AG04449 (cell line): ENCODE results near the gene CDR2.
"Not testable (repeated sequence)": the region's sequence is repeated elsewhere in the genome, so short reads cannot be mapped to it uniquely, and the experiment has no call there.

Experiments
- CTCF ChIA-PET: fragments of 350-600 bp; formaldehyde crosslinking; extraction: SDS; loops from one replicate; lab custom pipeline; 2021; ENCODE audit warnings: antibody characterized with exemption; lab: Yijun Ruan, JAX
- POLR2A ChIA-PET: fragments of 400-600, 350-600 bp; formaldehyde crosslinking; extraction: SDS; loops from one replicate; lab custom pipeline; 2020; ENCODE audit warnings: antibody characterized with exemption, inconsistent platforms; lab: Yijun Ruan, JAX
- DNase-seq: peaks from one replicate; pipeline ENCODE4 v3.0.0-alpha.2; 2010; ENCODE audit warnings: low read depth, low spot score
- H3K4me3 ChIP-seq: 2 replicates; pipeline ENCODE4 v1.5.1; 2011; ENCODE audit warnings: low read depth, mild to moderate bottlenecking, control low read depth, low read length
- TF ChIP-seq, protein P1 (sequence below): IDR thresholded peaks from one replicate; pipeline ENCODE4 v1.5.1; 2011; ENCODE audit warnings: mild to moderate bottlenecking, moderate library complexity, low read length, control low read depth, inconsistent platforms; ENCODE audit not compliant: insufficient read depth; ENCODE audit errors: missing control alignments

The CDR2 gene

DNA sequence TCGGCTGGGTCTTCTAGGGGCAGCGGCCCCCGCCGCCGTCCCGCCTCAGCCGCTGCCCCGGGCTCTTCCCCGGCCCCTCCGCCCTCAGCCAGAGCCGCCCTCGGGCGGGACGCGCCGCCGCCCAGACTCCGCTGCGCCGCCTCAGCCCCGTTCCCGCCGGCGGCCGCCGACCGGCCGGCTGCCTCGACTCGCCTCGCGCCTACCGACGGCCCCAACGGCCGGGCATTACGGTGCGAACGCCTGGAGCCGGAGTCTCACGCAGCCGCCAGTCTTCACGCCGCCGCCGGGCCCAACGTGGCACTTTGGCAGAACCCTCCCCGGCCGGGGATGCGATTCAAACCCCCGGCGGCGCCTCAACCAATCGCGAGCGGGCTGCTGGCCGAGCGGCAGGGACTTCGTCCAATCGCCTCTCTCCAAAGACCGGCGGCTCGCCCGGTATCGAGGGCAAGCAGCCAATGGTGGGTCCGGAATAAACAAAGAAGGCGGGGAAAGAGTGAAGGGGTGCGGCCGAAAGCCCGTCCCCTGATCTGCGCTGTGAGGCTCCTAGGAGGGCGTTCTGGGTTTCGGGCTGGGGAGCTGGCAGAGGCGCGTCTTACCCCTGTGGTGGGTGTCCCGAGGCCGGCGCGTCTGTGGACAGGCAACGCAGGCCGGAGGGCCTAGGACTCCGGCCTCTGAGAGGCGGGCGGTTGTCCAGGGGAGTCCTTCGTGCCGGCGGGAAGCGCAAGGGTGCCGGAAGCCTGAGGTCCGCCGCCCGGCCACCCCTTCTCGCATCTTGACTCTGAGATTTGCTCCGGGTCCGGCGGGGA is at the start of gene CDR2:
CDR2 (minus strand) TSS at position 309 of the 806 bp plus-strand sequence. CDS start 310 bp downstream, outside the sequence.
- peak; percentile 73 for DNase-seq

DNA sequence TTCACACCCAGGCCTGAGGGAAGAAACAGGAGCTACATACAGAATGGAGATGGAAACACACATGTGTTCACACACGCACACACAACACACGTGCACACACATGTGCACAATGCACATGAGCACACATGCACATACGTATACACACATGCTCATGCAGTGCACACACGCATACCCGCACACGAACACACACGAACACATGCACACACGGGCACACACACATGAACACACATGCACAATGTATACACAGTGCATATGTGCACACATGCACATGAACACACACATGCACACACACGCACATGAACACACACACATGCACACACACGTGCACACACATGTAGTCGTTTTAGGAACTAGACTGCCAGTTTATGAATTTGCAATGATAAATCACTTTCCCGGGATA is 49.3 kb upstream of the CDR2 start:
- ChIA-PET CTCF (interaction anchor here (0.9 kb wide), 1 partner anchor 8 kb away, joined by 3 read pairs; no protein-coding TSS in a partner anchor), POLR2A (no interaction called here)
- H3K4me3 ChIP-seq = no peak overlapping the region
- TF ChIP-seq, protein P1, sequence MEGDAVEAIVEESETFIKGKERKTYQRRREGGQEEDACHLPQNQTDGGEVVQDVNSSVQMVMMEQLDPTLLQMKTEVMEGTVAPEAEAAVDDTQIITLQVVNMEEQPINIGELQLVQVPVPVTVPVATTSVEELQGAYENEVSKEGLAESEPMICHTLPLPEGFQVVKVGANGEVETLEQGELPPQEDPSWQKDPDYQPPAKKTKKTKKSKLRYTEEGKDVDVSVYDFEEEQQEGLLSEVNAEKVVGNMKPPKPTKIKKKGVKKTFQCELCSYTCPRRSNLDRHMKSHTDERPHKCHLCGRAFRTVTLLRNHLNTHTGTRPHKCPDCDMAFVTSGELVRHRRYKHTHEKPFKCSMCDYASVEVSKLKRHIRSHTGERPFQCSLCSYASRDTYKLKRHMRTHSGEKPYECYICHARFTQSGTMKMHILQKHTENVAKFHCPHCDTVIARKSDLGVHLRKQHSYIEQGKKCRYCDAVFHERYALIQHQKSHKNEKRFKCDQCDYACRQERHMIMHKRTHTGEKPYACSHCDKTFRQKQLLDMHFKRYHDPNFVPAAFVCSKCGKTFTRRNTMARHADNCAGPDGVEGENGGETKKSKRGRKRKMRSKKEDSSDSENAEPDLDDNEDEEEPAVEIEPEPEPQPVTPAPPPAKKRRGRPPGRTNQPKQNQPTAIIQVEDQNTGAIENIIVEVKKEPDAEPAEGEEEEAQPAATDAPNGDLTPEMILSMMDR = no peak
- DNase-seq = no peak

More for the DNA sequence above, at the start of gene CDR2:
- H3K4me3 ChIP-seq = peak within 1 kb of the TSS; percentile 81
- ChIA-PET POLR2A (interaction anchor here (1.0 to 1.9 kb wide), 4 partner anchors 13 to 23 kb away, joined by 3 to 9 read pairs (median 5); no protein-coding TSS in a partner anchor), CTCF (interaction anchor here (0.8 kb wide), 1 partner anchor 13 kb away, joined by 3 read pairs; no protein-coding TSS in a partner anchor)
- TF ChIP-seq, protein P1 = no peak

DNA sequence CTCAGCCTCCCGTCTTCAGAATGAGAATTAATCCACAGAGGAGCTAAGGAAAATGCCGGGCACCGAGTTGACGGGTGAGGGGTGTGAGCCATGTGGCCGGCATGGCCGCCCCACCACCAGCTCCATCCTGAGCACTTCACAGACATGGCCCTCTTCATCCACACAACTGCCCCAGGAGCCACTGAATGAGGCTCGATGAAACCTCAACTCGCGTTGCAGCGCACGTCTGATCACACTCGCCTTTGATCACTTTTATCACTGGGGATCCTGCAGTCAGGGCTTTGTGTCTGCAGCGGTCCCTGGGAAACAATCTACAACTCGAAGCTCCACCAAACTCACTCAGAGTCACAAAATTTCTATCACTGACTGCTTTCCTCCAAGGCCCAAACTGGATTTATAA is 46.7 kb upstream of the CDR2 start:
- no peak for DNase-seq
- POLR2A ChIA-PET = no interaction called here
- H3K4me3 ChIP-seq = no peak overlapping the region
- CTCF ChIA-PET = interaction anchor here (1.5 kb wide), 1 partner anchor 21 kb away, joined by 3 read pairs; no protein-coding TSS in a partner anchor
- TF ChIP-seq, protein P1 = no peak

DNA sequence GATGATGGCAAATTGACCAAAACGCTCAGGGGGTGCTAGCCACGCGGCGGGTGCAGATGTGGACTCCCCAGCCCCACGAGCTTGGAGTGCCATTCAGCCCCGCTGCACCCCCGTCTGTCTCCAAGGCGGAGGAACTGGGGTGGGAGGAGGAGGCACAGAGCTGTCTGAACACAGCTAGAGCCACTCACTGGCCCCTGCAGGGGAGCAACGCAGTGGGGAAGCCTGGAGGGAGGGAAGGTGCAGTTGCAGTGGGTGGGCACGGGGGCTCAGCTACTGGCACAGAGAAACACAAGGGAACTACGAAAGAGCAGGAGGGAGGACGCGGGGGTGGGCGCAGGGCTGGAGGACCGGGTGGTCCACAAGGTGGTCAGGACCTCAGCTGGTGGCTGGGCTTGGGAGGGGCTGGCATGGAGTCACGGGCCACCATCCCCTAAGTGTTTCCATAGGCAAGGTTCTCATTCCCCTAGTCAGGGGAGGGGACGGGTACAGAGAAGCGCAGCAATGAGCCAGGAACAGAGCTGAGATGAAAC is 46.3 kb upstream of the CDR2 start:
- no peak overlapping the region for H3K4me3 ChIP-seq
- POLR2A ChIA-PET = no interaction called here
- TF ChIP-seq, protein P1 = no peak
- DNase-seq = no peak
- CTCF ChIA-PET = interaction anchor here (1.5 kb wide), 1 partner anchor 21 kb away, joined by 3 read pairs; no protein-coding TSS in a partner anchor

DNA sequence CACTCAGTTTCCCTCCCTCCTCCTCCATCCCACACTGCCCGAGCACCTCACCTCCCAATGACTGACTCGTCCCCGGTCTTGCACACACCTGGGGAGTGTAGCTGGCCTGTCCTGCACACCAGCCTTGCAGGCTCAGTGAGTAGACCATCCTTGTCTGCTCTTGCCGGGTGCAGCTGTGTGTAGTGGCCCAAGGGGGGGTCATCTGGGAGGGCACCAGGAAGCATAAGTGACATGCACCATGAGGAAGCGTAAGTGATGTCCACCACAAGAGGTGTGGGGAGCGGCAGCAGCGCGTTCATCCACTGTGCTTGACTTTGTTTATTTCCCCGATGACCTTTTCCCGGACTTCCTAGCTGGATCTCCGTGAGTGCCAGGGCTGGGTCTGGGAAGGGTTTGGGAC is 45.5 kb upstream of the CDR2 start:
- TF ChIP-seq, protein P1 = no peak
- H3K4me3 ChIP-seq = no peak overlapping the region
- ChIA-PET POLR2A (no interaction called here), CTCF (interaction anchor here (1.5 kb wide), 1 partner anchor 20 kb away, joined by 3 read pairs; no protein-coding TSS in a partner anchor)
- DNase-seq = no peak

DNA sequence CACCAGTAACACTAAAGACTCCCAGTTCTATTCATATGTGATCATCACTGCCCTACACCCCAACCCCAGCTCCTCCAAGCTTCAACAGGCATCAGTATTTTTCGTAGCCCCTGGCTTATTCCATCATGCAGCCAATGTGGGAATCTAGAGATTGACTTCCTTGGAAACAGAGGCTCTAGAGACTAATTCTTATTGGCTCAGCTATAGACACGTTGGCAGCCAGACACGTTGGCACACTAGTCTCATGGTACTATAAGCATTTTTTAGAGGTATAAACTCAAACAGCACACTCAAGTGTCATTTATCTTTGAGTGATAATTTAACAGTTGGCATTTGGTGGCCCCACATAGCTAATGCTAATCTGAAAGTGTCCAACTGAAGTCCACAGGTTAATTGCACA is 44.4 kb upstream of the CDR2 start:
- no peak overlapping the region for H3K4me3 ChIP-seq
- CTCF ChIA-PET = no interaction called here
- DNase-seq = no peak
- TF ChIP-seq, protein P1 = no peak
- POLR2A ChIA-PET = no interaction called here

DNA sequence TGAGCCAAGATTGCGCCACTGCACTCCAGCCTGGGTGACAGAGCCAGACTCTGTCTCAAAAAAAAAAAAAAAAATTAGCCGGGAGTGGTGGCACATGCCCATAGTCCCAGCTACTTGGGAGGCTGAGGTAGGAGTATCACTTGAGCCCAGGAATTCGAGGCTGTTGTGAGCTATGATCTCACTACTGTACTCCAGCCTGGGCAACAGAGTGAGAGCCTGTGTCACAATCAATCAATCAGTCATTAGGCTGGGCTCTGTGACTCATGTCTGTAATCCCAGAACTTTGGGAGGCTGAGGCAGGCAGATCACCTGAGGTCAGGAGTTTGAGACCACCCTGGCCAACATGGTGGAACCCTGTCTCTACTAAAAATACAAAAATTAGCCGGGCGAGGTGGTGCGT is 43.4 kb upstream of the CDR2 start:
- DNase-seq, CTCF ChIA-PET, H3K4me3 ChIP-seq, POLR2A ChIA-PET: not testable (repeated sequence)
